Right lobe of liver (tissue), 4 donors: ENCODE results near the gene FIGLA.

ENCODE experiments used
- CTCF ChIP-seq, 4 donors: fragments of 200-600 bp in 3 of 4; fragments of 450-650 bp in 1 of 4; IDR thresholded peaks; one replicate each; pipeline versions ENCODE4 v1.5.1 to v1.8.0; 2016 to 2022; ENCODE audit warnings: antibody characterized with exemption in 4 of 4, mild to moderate bottlenecking in 2 of 4
- POLR2A ChIP-seq: fragments of 450-650 bp; IDR thresholded peaks from one replicate; pipeline ENCODE4 v1.6.1; 2017; ENCODE audit warnings: antibody characterized with exemption, mild to moderate bottlenecking
- donor health status: DM: no; HTN: no; CAD: no.
- donor health status: DM: no; HTN: no; CAD: no.
- donor health status: DM: no; HTN: yes; CAD: no.

GRCh38 chr2:70769450-70769849, 21.0 kb downstream of the FIGLA start:
- TF ChIP-seq CTCF (IDR thresholded peaks at IDR 0.05) (no peak), POLR2A (no peak)
